Measurements from ENCODE around the gene IREB2. TPM values are rescaled to one million over a fixed set of nuclear protein-coding genes. Genes with fewer than 3 reads are reported as not detected.
A peak's percentile ranks its signal among the peaks of the same experiment; 100 is the strongest.

The IREB2 gene
- polyA plus RNA-seq, 3 donors, result 11.7 to 25.5 (median 16.7) TPM

DNA sequence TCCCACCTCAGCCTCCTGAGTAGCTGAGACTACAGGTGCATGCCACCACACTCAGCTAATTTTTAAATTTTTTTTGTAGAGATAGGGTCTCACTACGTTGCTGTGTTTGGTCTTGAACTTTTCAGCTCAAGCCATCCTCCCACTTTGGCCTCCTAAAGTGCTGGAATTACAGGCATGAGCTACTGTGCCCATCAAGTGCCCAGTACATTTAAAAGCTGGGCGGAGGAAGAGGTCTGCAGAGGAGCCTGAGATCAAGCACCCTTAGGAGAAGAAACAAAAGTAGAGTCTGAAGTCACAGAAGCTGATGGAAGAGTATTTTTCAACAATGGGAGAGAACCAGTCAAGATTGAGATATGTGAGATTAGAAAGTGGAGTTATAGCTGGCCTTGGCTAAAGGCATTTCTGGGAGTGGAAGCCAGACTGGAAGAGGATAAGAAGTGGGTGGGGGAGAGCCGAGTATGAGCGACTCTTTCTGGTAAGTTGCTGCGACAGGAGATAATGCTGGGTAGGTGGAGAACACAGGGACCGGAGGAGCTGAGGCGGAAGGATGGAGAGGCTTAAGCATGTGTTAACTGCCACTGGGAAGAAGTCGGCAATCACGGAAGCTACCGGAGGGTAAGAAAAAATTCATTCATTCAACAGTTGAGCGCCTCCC lies 782 bp upstream of the IREB2 start:
- H3K9me3 Mint-ChIP-seq, result peaks cover 0 to 4% (median 3%) of the 10 kb centered on the region in 7 donors
- intact Hi-C loops (cut with micrococcal nuclease), result loop anchor here (5.0 kb wide), 4 partner anchors 105 to 290 kb away; partner anchors contain the start of genes PSMA4 (in 2 of the 2), IDH3A (in 1 of the 2) and SKIC8 (in 1 of the 2)
- Histone ChIP-seq H2AFZ (ENCODE audit: insufficient read depth, low read depth, low read length, poor library complexity, severe bottlenecking) (peak overlapping the region; percentile 91), H3K9ac (ENCODE audit: insufficient read depth, low read length, poor library complexity, severe bottlenecking) (peak overlapping the region; percentile 99), H3K27me3 (ENCODE audit: control insufficient read depth in 2 of 2, insufficient read depth in 2 of 2, low read length in 2 of 2) (no peaks in the 10 kb centered on the region), H3K36me3 (replicated peaks in 1 of 2; ENCODE audit: control insufficient read depth in 1 of 2, insufficient read depth in 2 of 2, low read length in 2 of 2) (peaks cover 22 to 25% of the 10 kb centered on the region in 2 donors), H3K4me1 (ENCODE audit: control insufficient read depth in 1 of 2, insufficient read depth in 2 of 2, low read length in 2 of 2) (peaks cover 34 to 42% of the 10 kb centered on the region in 2 donors), H3K27ac (ENCODE audit: low read depth in 1 of 2, low read length in 2 of 2) (peak overlapping the region; percentile 86 to 89), H3K79me2 (ENCODE audit: insufficient read depth, low read length) (peaks cover 49% of the 10 kb centered on the region), H3K9me3 (replicated peaks in 1 of 2; ENCODE audit: control insufficient read depth in 1 of 2, insufficient read depth in 1 of 2, low read length in 2 of 2) (no peaks in the 10 kb centered on the region), H4K20me1 (ENCODE audit: insufficient read depth, low read length) (peaks cover 15% of the 10 kb centered on the region), H3K4me2 (replicated peaks; ENCODE audit: extremely low read depth, low read length, poor library complexity, severe bottlenecking) (peak overlapping the region; percentile 90), H3K4me3 (replicated peaks in 1 of 3; ENCODE audit: low read depth in 2 of 3, low read length in 3 of 3) (peak overlapping the region; percentile 74 to 91 (median 86))
- H3K4me3 Mint-ChIP-seq, result peak overlapping the region; percentile 97 to 98
- DNase-seq, result no peak
- TF ChIP-seq, protein P1, sequence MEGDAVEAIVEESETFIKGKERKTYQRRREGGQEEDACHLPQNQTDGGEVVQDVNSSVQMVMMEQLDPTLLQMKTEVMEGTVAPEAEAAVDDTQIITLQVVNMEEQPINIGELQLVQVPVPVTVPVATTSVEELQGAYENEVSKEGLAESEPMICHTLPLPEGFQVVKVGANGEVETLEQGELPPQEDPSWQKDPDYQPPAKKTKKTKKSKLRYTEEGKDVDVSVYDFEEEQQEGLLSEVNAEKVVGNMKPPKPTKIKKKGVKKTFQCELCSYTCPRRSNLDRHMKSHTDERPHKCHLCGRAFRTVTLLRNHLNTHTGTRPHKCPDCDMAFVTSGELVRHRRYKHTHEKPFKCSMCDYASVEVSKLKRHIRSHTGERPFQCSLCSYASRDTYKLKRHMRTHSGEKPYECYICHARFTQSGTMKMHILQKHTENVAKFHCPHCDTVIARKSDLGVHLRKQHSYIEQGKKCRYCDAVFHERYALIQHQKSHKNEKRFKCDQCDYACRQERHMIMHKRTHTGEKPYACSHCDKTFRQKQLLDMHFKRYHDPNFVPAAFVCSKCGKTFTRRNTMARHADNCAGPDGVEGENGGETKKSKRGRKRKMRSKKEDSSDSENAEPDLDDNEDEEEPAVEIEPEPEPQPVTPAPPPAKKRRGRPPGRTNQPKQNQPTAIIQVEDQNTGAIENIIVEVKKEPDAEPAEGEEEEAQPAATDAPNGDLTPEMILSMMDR (IDR thresholded peaks at IDR 0.05), result no peak
- H3K36me3 Mint-ChIP-seq, result peaks cover 18 to 22% of the 10 kb centered on the region in 2 donors
- no peaks in the 10 kb centered on the region for H3K27me3 Mint-ChIP-seq (ENCODE audit: low read depth in 3 of 3)
- peaks cover 36% of the 10 kb centered on the region for H3K4me1 Mint-ChIP-seq
- WGBS (ENCODE audit: insufficient coverage), result 8% methylated on average over 9 of the region's 11 CpGs
- peak overlapping the region; percentile 86 to 96 (median 92) for H3K27ac Mint-ChIP-seq

DNA sequence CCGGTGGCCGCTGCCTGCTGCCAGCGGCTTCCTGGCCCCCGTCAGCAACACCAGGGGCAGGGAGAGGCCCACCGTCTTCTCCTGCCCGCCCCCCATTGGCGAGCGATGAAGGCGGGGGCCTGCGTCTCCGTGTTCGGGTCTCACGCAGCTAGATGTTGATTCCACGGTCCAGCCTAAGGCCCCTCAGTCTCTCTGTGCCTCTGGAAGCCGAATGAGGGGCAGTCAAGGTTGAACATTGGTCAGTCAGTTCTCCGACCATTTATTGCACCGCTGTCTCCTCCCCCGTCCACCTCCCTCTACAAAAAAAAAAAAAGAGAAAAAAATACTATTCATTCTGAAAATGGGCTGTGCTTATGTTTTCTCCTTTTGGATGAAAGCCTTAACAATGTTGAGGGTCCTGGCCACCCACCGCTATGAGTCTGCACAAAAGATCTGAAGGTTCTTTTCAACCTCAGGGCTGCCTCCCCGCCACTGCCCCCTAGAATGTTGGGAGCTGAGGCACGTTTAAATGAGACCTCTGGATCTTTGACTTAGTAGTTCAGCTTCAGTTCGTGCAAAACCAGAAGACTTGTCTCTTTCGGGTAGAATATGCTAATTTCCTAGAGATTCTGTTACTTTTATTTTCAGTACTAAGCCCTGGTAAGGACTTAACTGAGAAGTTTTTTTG lies 736 bp downstream of the IREB2 start:
- TF ChIP-seq, protein P1 (IDR thresholded peaks at IDR 0.05), result peak; percentile 6
- Histone ChIP-seq H3K9ac (ENCODE audit: insufficient read depth, low read length, poor library complexity, severe bottlenecking) (peak overlapping the region; percentile 99), H3K36me3 (replicated peaks in 1 of 2; ENCODE audit: control insufficient read depth in 1 of 2, insufficient read depth in 2 of 2, low read length in 2 of 2) (peaks cover 31 to 39% of the 10 kb centered on the region in 2 donors), H3K9me3 (replicated peaks in 1 of 2; ENCODE audit: control insufficient read depth in 1 of 2, insufficient read depth in 1 of 2, low read length in 2 of 2) (no peaks in the 10 kb centered on the region), H3K4me1 (ENCODE audit: control insufficient read depth in 1 of 2, insufficient read depth in 2 of 2, low read length in 2 of 2) (peaks cover 34 to 42% of the 10 kb centered on the region in 2 donors), H3K4me2 (replicated peaks; ENCODE audit: extremely low read depth, low read length, poor library complexity, severe bottlenecking) (peak overlapping the region; percentile 90), H2AFZ (ENCODE audit: insufficient read depth, low read depth, low read length, poor library complexity, severe bottlenecking) (peak overlapping the region; percentile 91), H3K27me3 (ENCODE audit: control insufficient read depth in 2 of 2, insufficient read depth in 2 of 2, low read length in 2 of 2) (no peaks in the 10 kb centered on the region), H3K4me3 (replicated peaks in 1 of 3; ENCODE audit: low read depth in 2 of 3, low read length in 3 of 3) (peak overlapping the region; percentile 74 to 91 (median 86)), H3K27ac (ENCODE audit: low read depth in 1 of 2, low read length in 2 of 2) (peak overlapping the region; percentile 86 to 89), H3K79me2 (ENCODE audit: insufficient read depth, low read length) (peaks cover 65% of the 10 kb centered on the region), H4K20me1 (ENCODE audit: insufficient read depth, low read length) (peaks cover 30% of the 10 kb centered on the region)
- peaks cover 26 to 32% of the 10 kb centered on the region in 2 donors for H3K36me3 Mint-ChIP-seq
- under 1% methylated on average over 14 of the region's 23 CpGs for WGBS (ENCODE audit: insufficient coverage)
- H3K4me1 Mint-ChIP-seq, result peaks cover 39% of the 10 kb centered on the region
- peak overlapping the region; percentile 86 to 96 (median 92) for H3K27ac Mint-ChIP-seq
- H3K4me3 Mint-ChIP-seq, result peak overlapping the region; percentile 97 to 98
- intact Hi-C loops (cut with micrococcal nuclease), result loop anchor here (2.0 to 5.0 kb wide), 5 partner anchors 16 to 291 kb away; partner anchors contain the start of genes PSMA4 (in 2 of the 2), IDH3A (in 1 of the 2) and SKIC8 (in 1 of the 2)
- DNase-seq, result peak in 1 of 3 donors; percentile 19
- peaks cover 0 to 4% (median 0%) of the 10 kb centered on the region in 7 donors for H3K9me3 Mint-ChIP-seq
- no peaks in the 10 kb centered on the region for H3K27me3 Mint-ChIP-seq (ENCODE audit: low read depth in 3 of 3)

All from CD14-positive monocyte (primary cell).